H1 (cell line): ENCODE measurements around the gene NFASC. TPM values are rescaled to one million over a fixed set of nuclear protein-coding genes. Genes with fewer than 3 reads are reported as not detected.

Experiments
- POU5F1 ChIP-seq: IDR thresholded peaks from 2 replicates; pipeline ENCODE4 v1.6.1; 2011; ENCODE audit warnings: low read depth, mild to moderate bottlenecking, low read length, moderate library complexity
- polyA plus RNA-seq, 7 experiments: library from polyadenylated mRNA; depleted of rRNA in 3 of 7; stranded (reverse) in 5 of 7; unstranded in 2 of 7; fragments of >200 nt in 5 of 7; fragments of 200-250 nt in 2 of 7; gene quantifications; 1 replicate in 5 of 7; 2 replicates in 1 of 7; 4 replicates in 1 of 7; pipeline versions ENCODE4 v1.2.1 to v1.2.3, GENCODE V29; 2011 to 2013; ENCODE audit warnings: missing spikeins in 2 of 7, mixed read lengths in 2 of 7
- total RNA-seq: library from RNA; stranded (reverse); fragmentation: NEBNext Ultra II Directional; extraction: Animal tissue kit (Norgen Biotek cat#: 25700); gene quantifications from 2 replicates; pipeline ENCODE4 v1.2.1, GENCODE V29; 2021
- TF ChIP-seq, protein P1 (sequence below): IDR thresholded peaks from 2 replicates; pipeline ENCODE4 v1.6.1; 2011; ENCODE audit warnings: low read length, improper control_type of control experiment

The NFASC gene
- total and polyA plus RNA-seq, 2 of the 8 experiments (the other 6 are each of a cell fraction or from before 2014, with no cell fraction given): 5.0 to 15.2 TPM

- no peak for TF ChIP-seq POU5F1
- TF ChIP-seq, protein P1, sequence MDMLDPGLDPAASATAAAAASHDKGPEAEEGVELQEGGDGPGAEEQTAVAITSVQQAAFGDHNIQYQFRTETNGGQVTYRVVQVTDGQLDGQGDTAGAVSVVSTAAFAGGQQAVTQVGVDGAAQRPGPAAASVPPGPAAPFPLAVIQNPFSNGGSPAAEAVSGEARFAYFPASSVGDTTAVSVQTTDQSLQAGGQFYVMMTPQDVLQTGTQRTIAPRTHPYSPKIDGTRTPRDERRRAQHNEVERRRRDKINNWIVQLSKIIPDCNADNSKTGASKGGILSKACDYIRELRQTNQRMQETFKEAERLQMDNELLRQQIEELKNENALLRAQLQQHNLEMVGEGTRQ: no peak
Measured at GRCh38 chr1:205037539-205037938, 166.9 kb downstream of the NFASC start (continued).
